PC-9 (cell line): ENCODE measurements around the gene NAXD. TPM values are rescaled to one million over a fixed set of nuclear protein-coding genes. Genes with fewer than 3 reads are reported as not detected.

ENCODE experiments used
- BruUV-seq: library from RNA; stranded (reverse); fragments of 400-500 nt; replicated peaks from 2 replicates; lab custom pipeline; 2021; lab: Mats Ljungman, UMichigan
- CTCF ChIA-PET: fragments of 300-600 bp; sonication (Branson Sonifier 250); formaldehyde crosslinking; loops from one replicate; lab custom pipeline; 2022; ENCODE audit warnings: antibody characterized with exemption; lab: Charles Lee
- POLR2A ChIA-PET: fragments of 300-600 bp; sonication (Branson Sonifier 250); formaldehyde crosslinking; loops from one replicate; lab custom pipeline; 2022; ENCODE audit warnings: antibody characterized with exemption; ENCODE audit not compliant: unreplicated experiment; lab: Charles Lee
- DNase-seq, 2 experiments: peaks; one replicate each; pipeline versions ENCODE4 v3.0.0 to v3.0.0-alpha.2; 2015 to 2022; ENCODE audit warnings: mixed read lengths in 1 of 2
- H2AFZ ChIP-seq: fragments of 200-600 bp; sonication (generic); 2 replicates; pipeline ENCODE4 v1.8.1; 2017; ENCODE audit warnings: antibody characterized with exemption
- H3F3A ChIP-seq: fragments of 200-600 bp; sonication (generic); 2 replicates; pipeline ENCODE4 v1.8.1; 2017; ENCODE audit warnings: antibody characterized with exemption, mild to moderate bottlenecking, low read depth; ENCODE audit not compliant: insufficient read depth
- H3K27ac ChIP-seq: fragments of 200-600 bp; sonication (generic); 2 replicates; pipeline ENCODE4 v1.6.1; 2016; ENCODE audit warnings: mixed run types
- H3K27me3 ChIP-seq: fragments of 200-600 bp; sonication (generic); 2 replicates; pipeline ENCODE4 v1.6.1; 2016; ENCODE audit warnings: low read depth, mixed run types; ENCODE audit not compliant: insufficient read depth
- H3K36me3 ChIP-seq: fragments of 200-600 bp; sonication (generic); 2 replicates; pipeline ENCODE4 v1.6.1; 2016; ENCODE audit warnings: low read depth, mixed run types
- H3K4me1 ChIP-seq: fragments of 200-600 bp; sonication (generic); replicated peaks from 2 replicates; pipeline ENCODE4 v1.6.1; 2016; ENCODE audit warnings: mixed run types; ENCODE audit not compliant: insufficient read depth
- H3K4me2 ChIP-seq: fragments of 200-600 bp; sonication (generic); 2 replicates; pipeline ENCODE4 v1.6.1; 2017; ENCODE audit warnings: mixed run types
- H3K4me3 ChIP-seq: fragments of 200-600 bp; sonication (generic); 2 replicates; pipeline ENCODE4 v1.6.1; 2016; ENCODE audit warnings: mixed run types
- H3K79me2 ChIP-seq: fragments of 200-600 bp; sonication (generic); 2 replicates; pipeline ENCODE4 v1.6.1; 2017; ENCODE audit warnings: low read depth, mixed run types
- H3K9me2 ChIP-seq: fragments of 200-600 bp; sonication (generic); 2 replicates; pipeline ENCODE4 v1.8.1; 2017; ENCODE audit warnings: mild to moderate bottlenecking; ENCODE audit not compliant: insufficient read depth
- H3K9me3 ChIP-seq: fragments of 200-600 bp; sonication (generic); 2 replicates; pipeline ENCODE4 v1.8.1; 2016; ENCODE audit warnings: low read depth; ENCODE audit not compliant: insufficient read depth
- H4K20me1 ChIP-seq: fragments of 200-600 bp; sonication (generic); 2 replicates; pipeline ENCODE4 v1.8.1; 2017; ENCODE audit not compliant: insufficient read depth
- CTCF ChIP-seq: fragments of 200-600 bp; sonication (generic); conservative IDR thresholded peaks from 2 replicates; pipeline ENCODE4 v1.6.1; 2017; ENCODE audit warnings: mixed run types, antibody characterized with exemption, mild to moderate bottlenecking, moderate library complexity
- EZH2 ChIP-seq: fragments of 200-600 bp; sonication (generic); IDR thresholded peaks from 2 replicates; pipeline ENCODE4 v1.8.0; 2017; ENCODE audit warnings: antibody characterized with exemption, low read depth
- intact Hi-C: fragments of 100-400 bp; cut with micrococcal nuclease; formaldehyde crosslinking; loops from one replicate; pipeline ENCODE4 v1.10.0; 2022; ENCODE audit not compliant: unreplicated experiment
- total RNA-seq: library from RNA; stranded (reverse); gene quantifications from 2 replicates; pipeline ENCODE4 v1.2.3, GENCODE V29; 2021

Gene NAXD
- total RNA-seq, 1 experiment from 2014 or later, result 30.2 TPM

GRCh38 chr13:110628477-110628793 lies 13.1 kb downstream of the NAXD start:
- DNase-seq, result no peak
- Histone ChIP-seq H3K4me1 (no peaks in the 10 kb centered on the region), H4K20me1 (peaks cover 77% of the 10 kb centered on the region), H3K4me3 (no peak overlapping the region), H3K9me2 (no peaks in the 10 kb centered on the region), H3K27ac (no peak overlapping the region), H3K79me2 (peaks cover 88% of the 10 kb centered on the region), H3F3A (no peaks in the 10 kb centered on the region), H3K4me2 (no peak overlapping the region), H3K27me3 (no peaks in the 10 kb centered on the region), H3K36me3 (peaks cover 18% of the 10 kb centered on the region; the same call in 1 of the 2 replicates), H3K9me3 (no peaks in the 10 kb centered on the region), H2AFZ (no peak overlapping the region)
- POLR2A ChIA-PET, result no interaction called here
- BruUV-seq, result no TSS peak
- intact Hi-C loops, result no loop called here
- no peak for TF ChIP-seq EZH2
- TF ChIP-seq CTCF, result no peak
- CTCF ChIA-PET, result no interaction called here

- BruUV-seq, result no TSS peak
- Histone ChIP-seq H3K9me3 (no peaks in the 10 kb centered on the region), H3K27ac (no peak overlapping the region), H3K79me2 (peaks cover 88% of the 10 kb centered on the region), H3K9me2 (no peaks in the 10 kb centered on the region), H2AFZ (no peak overlapping the region), H3K4me2 (no peak overlapping the region), H3K36me3 (peaks cover 16% of the 10 kb centered on the region; the same call in 1 of the 2 replicates), H3K4me1 (no peaks in the 10 kb centered on the region), H3K4me3 (no peak overlapping the region), H3F3A (peaks cover 3% of the 10 kb centered on the region; the same call in 1 of the 2 replicates), H4K20me1 (peaks cover 76% of the 10 kb centered on the region), H3K27me3 (no peaks in the 10 kb centered on the region)
- POLR2A ChIA-PET, result no interaction called here
- TF ChIP-seq CTCF (no peak), EZH2 (no peak)
- intact Hi-C loops, result no loop called here
- no peak for DNase-seq
- CTCF ChIA-PET, result no interaction called here
These were observed 13.8 kb downstream of the NAXD start for GRCh38 chr13:110628952-110629701.

GRCh38 chr13:110629735-110630134 lies 14.4 kb downstream of the NAXD start:
- no peak for TF ChIP-seq CTCF
- no peak for TF ChIP-seq EZH2
- Histone ChIP-seq H3K79me2 (peaks cover 87% of the 10 kb centered on the region), H3K9me2 (no peaks in the 10 kb centered on the region), H3K4me2 (no peak overlapping the region), H3K4me3 (no peak overlapping the region), H3K4me1 (no peaks in the 10 kb centered on the region), H3K36me3 (peaks cover 20% of the 10 kb centered on the region), H3K9me3 (no peaks in the 10 kb centered on the region), H2AFZ (no peak overlapping the region), H3K27me3 (no peaks in the 10 kb centered on the region), H4K20me1 (peaks cover 76% of the 10 kb centered on the region), H3K27ac (no peak overlapping the region), H3F3A (peaks cover 3% of the 10 kb centered on the region; the same call in 1 of the 2 replicates)
- DNase-seq, result no peak
- ChIA-PET POLR2A (no interaction called here), CTCF (no interaction called here)
- BruUV-seq, result no TSS peak
- intact Hi-C loops, result no loop called here
